ENCODE measurements around the gene CDKAL1.

Gene CDKAL1

GRCh38 chr6:20927130-20927860, 393.0 kb downstream of the CDKAL1 start:
- DNase-seq (ENCODE audit: low spot score): no peak

GRCh38 chr6:20929283-20929682, 395.0 kb downstream of the CDKAL1 start:
- DNase-seq (ENCODE audit: low spot score): no peak

- no peak for DNase-seq (ENCODE audit: low spot score)
Observed at GRCh38 chr6:20931093-20931492, 396.8 kb downstream of the CDKAL1 start.

GRCh38 chr6:20931772-20932171, 397.5 kb downstream of the CDKAL1 start:
- DNase-seq (ENCODE audit: low spot score): no peak

- no peak for DNase-seq (ENCODE audit: low spot score)
Observed at GRCh38 chr6:20932284-20932683, 398.0 kb downstream of the CDKAL1 start.

- DNase-seq (ENCODE audit: low spot score): no peak
Observed at GRCh38 chr6:20933057-20933788, 399.0 kb downstream of the CDKAL1 start.

GRCh38 chr6:20936949-20937348, 402.7 kb downstream of the CDKAL1 start:
- DNase-seq (ENCODE audit: low spot score): no peak

GRCh38 chr6:20939161-20939775, 405.0 kb downstream of the CDKAL1 start:
- DNase-seq (ENCODE audit: low spot score): no peak

- no peak for DNase-seq (ENCODE audit: low spot score)
Observed at GRCh38 chr6:20943040-20943627, 408.9 kb downstream of the CDKAL1 start.

GRCh38 chr6:20943922-20944321, 409.7 kb downstream of the CDKAL1 start:
- DNase-seq (ENCODE audit: low spot score): no peak

GRCh38 chr6:20946022-20946421, 411.8 kb downstream of the CDKAL1 start:
- DNase-seq (ENCODE audit: low spot score): no peak

GRCh38 chr6:20946890-20947289, 412.6 kb downstream of the CDKAL1 start:
- no peak for DNase-seq (ENCODE audit: low spot score)

- no peak for DNase-seq (ENCODE audit: low spot score)
Observed at GRCh38 chr6:20947977-20948376, 413.7 kb downstream of the CDKAL1 start.

- DNase-seq (ENCODE audit: low spot score): no peak
Observed at GRCh38 chr6:20948556-20948955, 414.3 kb downstream of the CDKAL1 start.

- no peak for DNase-seq (ENCODE audit: low spot score)
Observed at GRCh38 chr6:20949138-20949537, 414.9 kb downstream of the CDKAL1 start.

- DNase-seq (ENCODE audit: low spot score): peak; percentile 3
Observed at GRCh38 chr6:20952699-20953474, 418.6 kb downstream of the CDKAL1 start.

- DNase-seq (ENCODE audit: low spot score): no peak
Observed at GRCh38 chr6:20954315-20954714, 420.1 kb downstream of the CDKAL1 start.

GRCh38 chr6:20955131-20955530, 420.9 kb downstream of the CDKAL1 start:
- no peak for DNase-seq (ENCODE audit: low spot score)

- no peak for DNase-seq (ENCODE audit: low spot score)
Observed at GRCh38 chr6:20955751-20956150, 421.5 kb downstream of the CDKAL1 start.

GRCh38 chr6:20960067-20960466, 425.8 kb downstream of the CDKAL1 start:
- no peak for DNase-seq (ENCODE audit: low spot score)

GRCh38 chr6:20965276-20965675, 431.0 kb downstream of the CDKAL1 start:
- DNase-seq (ENCODE audit: low spot score): no peak

GRCh38 chr6:20965915-20966314, 431.7 kb downstream of the CDKAL1 start:
- DNase-seq (ENCODE audit: low spot score): no peak
